Stimulated activated naive B cell treated with anti-CD40 and anti-IgM and Interleukin-4, amounts not matched to agents 10 μg/mL and 1 μg/mL and 100 μg/mL, for 72 hours (primary cell): ENCODE results near the gene ANKMY1.

Experiments used
- ATAC-seq, 2 donors: fragments of 150-1000 bp; cut with Tn5 transposase; replicated peaks; 2 replicates each; pipeline ENCODE4 v1.10.0; 2021; ENCODE audit warnings: moderate library complexity in 1 of 2
- DNase-seq: peaks from one replicate; pipeline ENCODE4 v3.0.0; 2021
- H3K27ac Mint-ChIP-seq: one replicate; pipeline ENCODE4 v1.8.0; 2022; ENCODE audit warnings: mild to moderate bottlenecking, mixed read lengths
- H3K27me3 Mint-ChIP-seq, 2 donors: one replicate each; pipeline ENCODE4 v1.8.0; 2022; ENCODE audit warnings: mixed read lengths in 2 of 2
- H3K36me3 Mint-ChIP-seq, 2 donors: one replicate each; pipeline ENCODE4 v1.8.0; 2022; ENCODE audit warnings: mixed read lengths in 2 of 2, mild to moderate bottlenecking in 1 of 2
- H3K4me1 Mint-ChIP-seq, 2 donors: one replicate each; pipeline ENCODE4 v1.8.0; 2022; ENCODE audit warnings: mixed read lengths in 2 of 2, mild to moderate bottlenecking in 1 of 2
- H3K4me3 Mint-ChIP-seq, 2 donors: one replicate each; pipeline ENCODE4 v1.8.0; 2022; ENCODE audit warnings: mild to moderate bottlenecking in 2 of 2, mixed read lengths in 2 of 2, moderate library complexity in 1 of 2
- H3K9me3 Mint-ChIP-seq, 2 donors: one replicate each; pipeline ENCODE4 v1.8.0; 2022; ENCODE audit warnings: mixed read lengths in 2 of 2, mild to moderate bottlenecking in 1 of 2

Gene ANKMY1

DNA sequence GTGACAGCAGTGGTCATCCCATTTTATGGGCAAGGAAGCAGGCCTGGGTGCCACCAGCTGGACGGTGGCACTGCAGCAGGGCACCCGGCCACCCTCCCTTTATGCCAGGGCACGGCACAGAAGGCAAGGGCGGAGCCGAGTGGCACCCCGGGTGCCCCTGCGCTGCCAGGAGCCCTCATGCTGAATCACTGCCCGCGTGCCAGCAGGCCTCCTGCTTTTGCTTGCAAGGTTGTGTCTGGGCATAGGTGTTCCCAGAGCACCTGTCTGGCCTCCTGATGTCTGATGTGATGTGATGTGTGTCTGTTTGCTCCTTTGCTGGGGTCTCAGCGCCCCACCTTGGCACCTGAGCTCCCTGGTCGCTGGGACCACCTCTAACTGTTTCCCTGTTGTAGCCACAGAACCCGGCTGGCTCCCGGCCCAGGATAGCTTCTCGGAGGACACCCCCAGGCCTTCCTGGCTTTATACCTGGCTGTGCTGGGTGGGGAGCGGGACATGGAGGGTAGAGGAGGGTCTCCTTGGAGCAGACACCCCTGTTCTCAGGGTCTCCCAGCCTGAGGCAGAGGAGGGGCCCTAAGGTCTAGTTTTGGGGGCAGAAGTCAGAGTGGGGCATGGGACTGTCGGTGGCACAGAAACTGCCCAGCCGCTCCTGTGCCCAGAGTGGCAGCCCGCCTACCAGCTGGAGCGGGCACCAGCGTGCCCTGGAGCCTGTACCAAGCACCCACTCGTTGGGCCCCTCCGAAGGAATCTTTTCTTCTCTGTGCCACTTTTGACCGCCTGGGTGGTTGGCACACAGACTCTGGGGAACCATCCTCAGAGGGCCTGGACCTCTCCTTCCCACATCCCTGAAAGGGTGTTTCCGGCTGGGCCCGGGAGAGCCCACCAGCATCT, 118.7 kb downstream of the ANKMY1 start:
- no peak overlapping the region for H3K27ac Mint-ChIP-seq

DNA sequence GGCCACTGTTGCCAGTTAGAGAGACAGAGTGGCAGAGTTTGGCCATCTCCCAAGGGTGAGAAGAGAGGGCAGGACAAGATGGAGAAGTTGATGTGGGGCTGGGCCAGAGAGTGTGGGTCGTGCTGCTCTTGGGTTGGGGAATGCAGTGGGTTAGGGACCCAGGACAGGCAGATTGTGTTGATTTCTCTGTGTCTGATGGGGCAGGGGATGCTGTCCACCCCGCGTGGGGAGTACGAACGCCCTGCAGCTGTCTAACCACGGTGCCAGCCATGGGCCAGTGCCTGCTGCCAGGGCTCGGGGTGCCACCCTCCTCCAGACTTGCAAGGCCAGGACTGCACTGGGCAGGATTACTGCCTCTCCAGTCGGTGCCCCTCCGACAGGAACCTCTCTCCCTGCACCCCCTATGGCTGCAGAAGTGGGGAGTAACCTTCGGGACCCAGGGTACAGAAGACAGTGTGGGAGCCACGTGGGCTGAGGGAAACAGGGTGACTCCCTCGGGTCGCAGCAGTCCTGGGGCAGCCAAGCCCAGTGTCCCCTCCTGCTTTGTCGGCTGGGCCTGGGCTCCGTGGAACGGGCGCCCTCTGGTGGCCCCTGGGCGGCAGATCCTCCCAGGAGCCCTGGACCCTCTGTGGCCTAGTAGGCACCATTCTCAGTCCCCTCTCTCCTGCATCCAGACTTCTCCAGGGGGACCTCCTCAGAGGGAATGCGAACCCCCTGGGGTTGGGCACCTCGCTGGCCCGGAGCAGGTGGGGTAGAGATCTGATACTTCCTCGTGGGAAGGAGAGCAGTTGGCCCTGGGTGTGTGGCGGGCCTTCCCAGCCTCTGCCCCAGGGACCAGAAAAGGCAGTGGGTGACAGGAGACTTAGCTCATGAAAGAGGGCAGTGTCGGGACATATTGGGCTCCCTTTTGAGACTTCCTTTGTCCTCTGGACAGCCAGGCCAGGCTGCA, 119.7 kb downstream of the ANKMY1 start:
- peak overlapping the region in 1 of 2 donors; percentile 9 for H3K4me3 Mint-ChIP-seq
- ATAC-seq (peak; percentile 44 to 55), DNase-seq (peak; percentile 37)
- H3K27me3 Mint-ChIP-seq = peaks cover 26 to 44% of the 10 kb centered on the region in 2 donors
- no peak overlapping the region for H3K27ac Mint-ChIP-seq
- peaks cover 14 to 33% of the 10 kb centered on the region in 2 donors for H3K4me1 Mint-ChIP-seq
- no peaks in the 10 kb centered on the region for H3K9me3 Mint-ChIP-seq
- H3K36me3 Mint-ChIP-seq = no peaks in the 10 kb centered on the region

More for the DNA sequence above, 118.7 kb downstream of the ANKMY1 start:
- ATAC-seq (no peak), DNase-seq (no peak)
- no peaks in the 10 kb centered on the region for H3K9me3 Mint-ChIP-seq
- H3K4me3 Mint-ChIP-seq = no peak overlapping the region
- H3K36me3 Mint-ChIP-seq = no peaks in the 10 kb centered on the region
- peaks cover 12 to 29% of the 10 kb centered on the region in 2 donors for H3K4me1 Mint-ChIP-seq
- peaks cover 20 to 35% of the 10 kb centered on the region in 2 donors for H3K27me3 Mint-ChIP-seq

DNA sequence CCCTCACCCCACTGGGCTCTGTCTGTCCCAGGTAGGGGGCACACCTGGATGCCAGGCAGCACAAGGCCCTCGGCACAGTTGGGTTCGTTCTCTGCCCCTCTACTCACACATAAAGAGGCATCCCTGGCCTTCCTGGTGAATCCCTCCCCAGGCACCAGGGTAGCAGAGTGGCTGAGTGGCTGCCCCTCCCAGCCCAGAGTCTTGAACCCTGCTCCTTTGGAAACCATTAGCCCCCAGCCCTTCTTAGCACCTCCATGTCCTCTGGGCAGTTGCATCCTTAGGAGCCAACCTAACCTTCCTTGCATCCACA, 120.3 kb downstream of the ANKMY1 start:
- no peak for DNase-seq
- Mint-ChIP-seq H3K27me3 (peaks cover 33 to 51% of the 10 kb centered on the region in 2 donors), H3K4me1 (peaks cover 14 to 33% of the 10 kb centered on the region in 2 donors), H3K36me3 (no peaks in the 10 kb centered on the region), H3K9me3 (no peaks in the 10 kb centered on the region), H3K4me3 (no peak overlapping the region), H3K27ac (no peak overlapping the region)
- ATAC-seq = no peak

DNA sequence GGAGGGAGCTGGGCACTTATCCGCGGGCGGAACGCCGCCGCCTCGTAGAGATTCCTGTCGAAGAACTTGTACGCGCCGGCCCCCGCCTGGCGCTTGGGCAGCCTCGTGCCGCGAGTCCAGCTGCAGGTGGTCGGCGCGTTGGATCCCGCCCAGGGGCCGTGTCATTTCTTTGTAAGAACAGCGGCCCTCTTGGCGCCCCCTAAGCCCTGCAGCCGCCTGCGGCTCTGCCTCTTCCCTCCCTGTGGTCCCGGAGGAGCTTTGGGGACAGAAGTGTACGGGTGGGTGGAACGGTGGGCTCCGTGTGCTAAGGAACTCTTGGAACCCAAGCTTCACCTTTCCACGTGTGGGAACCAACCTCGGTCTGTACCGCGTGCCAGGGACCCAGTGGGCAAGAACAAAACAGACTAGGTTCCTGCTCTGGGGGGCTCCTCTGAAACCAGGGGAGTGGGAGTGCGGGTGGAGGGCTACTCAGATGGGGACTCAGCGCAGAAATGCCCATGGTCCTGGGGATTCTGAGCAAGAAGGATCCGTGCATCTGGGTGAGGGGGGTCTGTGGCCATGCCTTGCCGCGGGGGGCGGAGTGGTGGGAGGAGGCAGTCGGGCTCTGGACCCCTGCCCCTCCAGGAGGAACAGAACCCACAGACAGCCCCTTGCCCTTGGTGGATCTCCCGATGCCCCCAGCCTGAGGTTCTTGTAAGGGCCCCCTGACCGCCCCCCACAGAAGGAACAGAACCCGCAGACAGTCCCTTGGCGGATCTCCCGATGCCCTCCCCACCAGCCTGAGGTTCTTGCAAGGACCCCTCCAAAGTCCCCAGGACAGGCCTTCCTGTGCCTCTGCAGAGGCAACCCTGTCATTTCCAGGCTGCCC, 120.9 kb downstream of the ANKMY1 start:
- no peak overlapping the region for H3K27ac Mint-ChIP-seq
- peak overlapping the region; percentile 61 to 62 for H3K4me3 Mint-ChIP-seq
- H3K9me3 Mint-ChIP-seq = no peaks in the 10 kb centered on the region
- H3K27me3 Mint-ChIP-seq = peaks cover 38 to 56% of the 10 kb centered on the region in 2 donors
- no peaks in the 10 kb centered on the region for H3K36me3 Mint-ChIP-seq
- peaks cover 14 to 33% of the 10 kb centered on the region in 2 donors for H3K4me1 Mint-ChIP-seq
- no peak for DNase-seq
- no peak for ATAC-seq

DNA sequence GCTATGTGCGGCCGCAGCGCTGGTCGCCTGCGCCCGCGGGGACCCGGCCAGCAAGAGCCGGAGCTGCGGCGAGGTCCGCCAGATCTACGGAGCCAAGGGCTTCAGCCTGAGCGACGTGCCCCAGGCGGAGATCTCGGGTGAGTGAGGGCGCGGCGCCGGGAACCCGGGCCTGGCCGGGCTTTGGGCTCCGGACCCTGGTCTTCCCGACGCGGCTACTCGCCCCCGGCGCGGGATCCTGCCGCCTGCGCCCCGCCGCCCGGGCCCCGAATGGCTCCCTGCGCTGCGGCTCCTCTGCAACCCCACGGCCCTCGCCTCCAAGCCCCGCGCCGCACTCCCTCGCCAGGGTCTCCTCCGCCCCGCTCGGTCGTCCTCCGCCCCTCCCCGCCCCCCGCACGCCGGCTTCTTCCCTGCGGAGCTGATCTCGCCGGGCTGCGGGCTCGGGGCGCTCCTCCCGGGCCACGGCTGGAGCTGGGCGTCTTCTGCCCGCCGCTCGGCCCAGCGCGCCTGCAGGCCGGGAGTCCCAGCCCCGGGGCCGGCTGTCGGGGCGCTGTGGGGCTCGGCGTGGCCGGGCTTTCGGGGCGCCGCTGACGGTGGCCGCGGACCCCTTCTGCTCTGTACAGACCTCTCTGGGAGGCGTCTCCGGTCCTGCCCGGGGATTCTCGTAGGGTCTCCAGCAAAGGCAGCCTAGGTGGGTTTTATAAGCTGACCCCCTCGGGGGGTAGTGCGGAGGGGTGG, 121.7 kb downstream of the ANKMY1 start:
- DNase-seq = no peak
- peak overlapping the region; percentile 61 to 73 for H3K4me3 Mint-ChIP-seq
- no peak overlapping the region for H3K27ac Mint-ChIP-seq
- no peaks in the 10 kb centered on the region for H3K36me3 Mint-ChIP-seq
- ATAC-seq = peak; percentile 22 to 24
- H3K9me3 Mint-ChIP-seq = no peaks in the 10 kb centered on the region
- peaks cover 40 to 57% of the 10 kb centered on the region in 2 donors for H3K27me3 Mint-ChIP-seq
- H3K4me1 Mint-ChIP-seq = peaks cover 14 to 33% of the 10 kb centered on the region in 2 donors

DNA sequence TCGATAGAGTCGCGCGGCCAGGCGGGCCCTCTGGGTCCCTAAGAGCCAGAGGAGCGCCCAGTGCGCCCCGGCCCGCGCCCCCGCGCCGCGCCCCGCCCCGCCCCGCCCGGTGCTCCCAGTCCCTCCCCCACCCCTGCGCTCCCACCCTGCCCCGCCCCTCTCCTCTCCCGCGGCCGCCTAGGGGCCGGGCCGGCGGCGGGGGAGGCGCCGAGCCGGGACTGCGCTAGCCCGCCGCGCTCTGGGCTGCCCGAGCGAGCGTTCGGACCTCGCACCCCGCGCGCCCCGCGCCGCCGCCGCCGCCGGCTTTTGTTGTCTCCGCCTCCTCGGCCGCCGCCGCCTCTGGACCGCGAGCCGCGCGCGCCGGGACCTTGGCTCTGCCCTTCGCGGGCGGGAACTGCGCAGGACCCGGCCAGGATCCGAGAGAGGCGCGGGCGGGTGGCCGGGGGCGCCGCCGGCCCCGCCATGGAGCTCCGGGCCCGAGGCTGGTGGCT, 122.3 kb downstream of the ANKMY1 start, which contains the start of gene GPC1:
TSS of gene GPC1 (plus strand) at position 207 of the 491 bp plus-strand sequence. CDS start at position 463, 256 bp downstream.
- peak; percentile 75 to 79 for ATAC-seq
- Mint-ChIP-seq H3K4me3 (peak within 1 kb of the TSS; percentile 80 to 86), H3K27me3 (peaks cover 40 to 51% of the 10 kb centered on the region in 2 donors), H3K4me1 (peaks cover 14 to 33% of the 10 kb centered on the region in 2 donors), H3K9me3 (no peaks in the 10 kb centered on the region), H3K36me3 (no peaks in the 10 kb centered on the region), H3K27ac (peak within 1 kb of the TSS; percentile 62)
- DNase-seq = peak; percentile 27

DNA sequence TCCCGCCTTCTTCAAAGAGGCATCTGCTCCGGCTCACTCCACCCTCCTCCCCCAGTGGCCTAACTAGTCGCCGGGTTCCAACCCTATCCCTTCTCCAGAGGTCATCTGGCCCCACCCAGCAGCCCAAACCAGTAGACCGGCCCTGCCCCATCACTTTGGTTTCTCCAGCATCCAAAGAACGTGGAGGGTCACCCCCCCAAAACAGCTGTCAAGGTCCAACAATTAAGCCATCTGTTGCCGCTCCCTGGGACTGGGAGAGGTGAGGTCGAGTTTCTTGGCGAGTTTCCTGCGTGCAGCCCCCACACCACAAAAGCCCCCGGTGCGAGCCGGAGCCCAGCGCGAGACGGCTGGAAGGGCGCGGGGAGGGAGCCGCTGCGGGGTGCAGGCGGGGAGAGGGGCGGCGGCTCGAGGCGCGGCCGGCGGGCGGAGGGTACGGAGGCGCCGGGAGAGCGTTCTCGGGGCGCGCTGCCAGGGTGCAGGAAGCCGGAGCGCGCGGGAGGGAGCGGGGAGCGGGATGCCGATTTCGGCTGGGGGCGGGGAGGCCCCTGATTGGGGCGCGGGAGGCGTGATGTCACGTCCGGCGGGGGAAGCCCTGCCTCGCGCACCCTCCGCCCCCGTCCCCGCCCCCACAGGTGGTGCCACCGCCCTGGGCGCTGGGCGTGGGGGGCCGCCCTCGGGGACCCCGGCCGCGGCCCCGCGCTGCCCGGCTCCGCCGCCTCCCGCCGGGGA, 122.9 kb downstream of the ANKMY1 start:
- ATAC-seq (peak; percentile 70 to 81), DNase-seq (peak; percentile 72)
- peaks cover 14 to 33% of the 10 kb centered on the region in 2 donors for H3K4me1 Mint-ChIP-seq
- peaks cover 40 to 50% of the 10 kb centered on the region in 2 donors for H3K27me3 Mint-ChIP-seq
- peak overlapping the region; percentile 80 to 86 for H3K4me3 Mint-ChIP-seq
- peak overlapping the region; percentile 62 for H3K27ac Mint-ChIP-seq
- no peaks in the 10 kb centered on the region for H3K36me3 Mint-ChIP-seq
- no peaks in the 10 kb centered on the region for H3K9me3 Mint-ChIP-seq

DNA sequence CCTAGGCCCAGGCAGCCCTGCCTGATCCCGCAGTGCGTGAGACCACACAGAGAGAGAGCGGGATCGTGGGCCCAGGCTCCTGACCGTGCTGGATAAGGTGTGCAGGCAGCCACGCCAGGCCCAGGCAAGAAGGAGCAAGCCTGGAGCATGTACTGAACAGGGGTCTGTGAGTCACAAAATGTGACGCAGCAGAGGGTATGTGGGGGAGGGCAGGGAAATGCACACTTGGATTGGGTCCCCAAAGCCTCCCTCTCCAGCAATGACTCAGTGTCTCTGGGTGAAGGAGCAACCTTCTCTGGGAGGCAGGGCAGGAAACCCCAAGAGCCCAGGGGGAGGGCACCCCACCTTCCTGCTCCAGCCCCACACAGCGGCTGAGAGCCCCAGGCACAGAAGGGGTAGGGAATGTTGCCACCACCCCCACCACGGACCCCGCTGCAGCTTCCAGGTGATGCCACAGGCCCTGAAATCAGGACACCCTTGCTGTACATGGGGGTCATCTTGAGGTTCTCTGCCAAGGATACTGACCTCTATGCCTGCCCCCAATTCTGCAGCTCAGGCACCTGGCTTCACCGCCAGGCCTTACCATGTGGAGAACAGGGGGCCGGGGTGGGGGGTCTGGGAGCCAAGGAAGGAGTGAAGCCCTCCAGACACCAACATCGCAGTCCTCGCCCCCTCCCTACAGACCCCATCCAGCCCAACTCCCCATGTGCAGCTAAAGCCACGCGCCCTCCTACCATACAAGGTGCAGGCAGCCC, 123.6 kb downstream of the ANKMY1 start:
- ATAC-seq = no peak
- no peak for DNase-seq
- Mint-ChIP-seq H3K4me1 (peaks cover 14 to 33% of the 10 kb centered on the region in 2 donors), H3K27ac (peak overlapping the region; percentile 62), H3K4me3 (peak overlapping the region; percentile 80 to 86), H3K9me3 (no peaks in the 10 kb centered on the region), H3K27me3 (peaks cover 40 to 49% of the 10 kb centered on the region in 2 donors), H3K36me3 (no peaks in the 10 kb centered on the region)

DNA sequence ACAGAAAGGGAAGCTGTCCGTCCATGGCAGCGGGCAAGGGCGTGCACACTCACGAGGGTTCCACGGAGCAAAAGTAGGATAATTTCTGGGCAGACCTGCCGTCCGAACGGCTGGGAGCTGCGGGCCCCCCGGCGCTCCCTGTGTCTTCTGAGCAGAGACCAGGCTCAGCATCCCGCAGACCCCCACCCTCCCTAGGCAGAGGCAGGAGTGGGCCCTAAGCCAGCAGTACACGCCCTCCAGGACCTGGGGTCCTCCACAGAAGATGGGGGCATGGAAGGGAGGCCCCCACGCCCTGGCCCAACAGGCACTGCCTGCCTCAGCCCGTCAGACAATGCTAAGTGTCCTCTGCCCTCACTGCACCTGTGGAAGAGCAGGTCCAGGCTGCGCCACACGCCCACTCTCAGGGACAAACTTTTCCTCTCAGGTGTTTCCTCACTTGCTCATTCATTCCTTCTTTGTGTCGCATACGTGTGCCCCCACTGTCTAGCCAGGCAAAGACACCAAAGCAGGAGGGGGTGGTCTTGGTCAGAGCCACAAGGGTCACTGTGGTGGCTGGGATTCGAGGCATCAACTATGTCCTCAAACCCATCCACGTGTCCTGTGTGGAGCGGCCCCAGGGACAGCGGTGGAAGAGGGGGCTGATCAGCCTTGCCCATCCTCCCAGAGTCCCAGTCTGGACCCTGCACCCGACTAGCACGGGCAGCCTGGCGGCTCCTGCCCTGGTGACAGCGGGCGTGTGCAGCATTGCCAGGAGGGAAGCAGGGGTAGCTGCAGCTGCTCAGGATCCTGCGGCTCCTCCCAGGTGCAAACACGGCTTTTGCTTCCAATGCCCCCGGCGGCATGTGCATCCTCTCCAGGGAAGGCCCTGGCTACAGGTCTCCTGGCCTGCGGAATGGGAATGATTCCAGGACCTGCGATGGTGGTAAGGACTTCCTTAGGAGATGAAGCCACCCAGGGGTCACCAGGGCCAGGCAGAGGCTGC, 124.7 kb downstream of the ANKMY1 start:
- Mint-ChIP-seq H3K27me3 (peaks cover 36 to 45% of the 10 kb centered on the region in 2 donors), H3K9me3 (no peaks in the 10 kb centered on the region), H3K27ac (no peak overlapping the region), H3K4me1 (peaks cover 11 to 35% of the 10 kb centered on the region in 2 donors), H3K36me3 (no peaks in the 10 kb centered on the region), H3K4me3 (no peak overlapping the region)
- ATAC-seq (no peak), DNase-seq (no peak)

DNA sequence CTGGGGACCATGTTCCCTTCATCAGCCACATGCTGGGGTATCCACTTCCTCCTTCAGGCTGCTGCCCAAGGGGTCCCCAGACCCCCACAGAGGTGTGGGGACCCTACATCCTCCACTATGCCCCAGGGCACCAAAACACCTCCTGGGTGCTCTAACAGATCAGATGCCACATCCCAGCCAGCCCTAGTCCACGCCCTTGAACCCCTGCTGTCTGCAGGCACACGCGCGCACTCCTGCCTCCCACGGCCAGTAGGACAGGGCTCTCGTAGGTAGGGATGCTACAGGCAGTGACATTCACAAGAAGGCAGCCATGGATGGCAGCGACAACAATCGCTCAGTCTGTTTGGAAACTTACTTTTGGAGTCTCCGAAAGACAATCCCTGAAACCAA, 125.4 kb downstream of the ANKMY1 start:
- H3K27me3 Mint-ChIP-seq = peaks cover 30 to 43% of the 10 kb centered on the region in 2 donors

More for the DNA sequence above, 125.4 kb downstream of the ANKMY1 start:
- Mint-ChIP-seq H3K9me3 (no peaks in the 10 kb centered on the region), H3K36me3 (no peaks in the 10 kb centered on the region), H3K4me3 (no peak overlapping the region), H3K4me1 (peaks cover 7 to 29% of the 10 kb centered on the region in 2 donors), H3K27ac (no peak overlapping the region)
- ATAC-seq (no peak), DNase-seq (no peak)
